ENCODE data around the gene PORCN. TPM values are rescaled to one million over a fixed set of nuclear protein-coding genes. Genes with fewer than 3 reads are reported as not detected.

The PORCN gene
- total and polyA plus RNA-seq, 9 of the 15 experiments (the other 6 are each of a cell fraction or from before 2014, with no cell fraction given) = 0.34 to 5.1 (median 2.8) TPM

DNA sequence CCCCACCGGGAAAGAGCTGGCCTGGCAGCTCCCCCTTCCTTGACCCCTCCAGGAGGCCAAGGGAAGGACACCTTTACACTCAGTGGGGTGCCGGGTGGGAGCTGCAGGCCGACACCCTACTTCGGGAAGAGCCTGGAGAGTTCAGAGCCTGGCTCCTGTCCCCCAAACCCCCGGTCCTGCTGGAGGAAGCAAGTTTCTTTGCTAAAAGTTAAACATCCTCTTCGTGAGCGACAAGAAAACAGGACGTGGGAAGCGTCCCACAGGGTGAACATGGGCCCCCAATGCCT is 35.1 kb upstream of the PORCN start:
- Histone ChIP-seq H3K4me3 (no peak overlapping the region), H3K27ac (ENCODE audit: extremely low read depth, low read depth, low read length) (no peak overlapping the region), H3K9ac (ENCODE audit: insufficient read depth in 1 of 2, low read depth in 2 of 2, low read length in 2 of 2) (peak overlapping the region in 1 of 2 experiments; percentile 56; a peak in 2 of 4 replicates), H3K9me3 (replicated peaks; ENCODE audit: control insufficient read depth, insufficient read depth, low read depth, low read length) (no peaks in the 10 kb centered on the region), H3K4me1 (replicated peaks in 1 of 2; ENCODE audit: control insufficient read depth in 2 of 2, insufficient read depth in 2 of 2, low read length in 2 of 2) (peaks cover 25 to 43% of the 10 kb centered on the region in 2 experiments; a peak in 4 of 5 replicates), H3K36me3 (ENCODE audit: control insufficient read depth, insufficient read depth, low read length) (peaks cover 14% of the 10 kb centered on the region; the same call in 2 of the 3 replicates), H4K20me1 (replicated peaks; ENCODE audit: control insufficient read depth, insufficient read depth, low read length) (no peaks in the 10 kb centered on the region), H3K79me2 (ENCODE audit: control insufficient read depth, insufficient read depth, low read length) (peaks cover 51% of the 10 kb centered on the region), H3K27me3 (ENCODE audit: control insufficient read depth in 2 of 2, insufficient read depth in 2 of 2, low read length in 2 of 2) (no peaks in the 10 kb centered on the region), H3K9me1 (ENCODE audit: control insufficient read depth, insufficient read depth, low read length) (peaks cover 4% of the 10 kb centered on the region), H3K4me2 (ENCODE audit: insufficient read depth, low read length) (no peak overlapping the region), H2AFZ (ENCODE audit: low read depth, low read length) (no peak overlapping the region)
- ChIA-PET POLR2A (no interaction called here), CTCF (ENCODE audit: low intra/inter-chr PET ratio) (interaction anchor here (0.6 to 0.7 kb wide), 2 partner anchors 21 to 35 kb away, joined by 3 read pairs; partner anchors contain the start of gene PORCN)
- in situ Hi-C loops (cut with MboI) = no loop called here
- WGBS (ENCODE audit: insufficient coverage, low coverage, missing lambda C conversion rate) = 63% methylated on average over 9 of the region's 9 CpGs
- DNase-seq (ENCODE audit: extremely low read depth in 1 of 4, low spot score in 3 of 4) (no peak), FAIRE-seq (no peak), ATAC-seq (no peak)
- no TSS peak for BruUV-seq (replicated peaks)
- intact Hi-C loops (cut with micrococcal nuclease) = no loop called here
- TF ChIP-seq, protein P1, sequence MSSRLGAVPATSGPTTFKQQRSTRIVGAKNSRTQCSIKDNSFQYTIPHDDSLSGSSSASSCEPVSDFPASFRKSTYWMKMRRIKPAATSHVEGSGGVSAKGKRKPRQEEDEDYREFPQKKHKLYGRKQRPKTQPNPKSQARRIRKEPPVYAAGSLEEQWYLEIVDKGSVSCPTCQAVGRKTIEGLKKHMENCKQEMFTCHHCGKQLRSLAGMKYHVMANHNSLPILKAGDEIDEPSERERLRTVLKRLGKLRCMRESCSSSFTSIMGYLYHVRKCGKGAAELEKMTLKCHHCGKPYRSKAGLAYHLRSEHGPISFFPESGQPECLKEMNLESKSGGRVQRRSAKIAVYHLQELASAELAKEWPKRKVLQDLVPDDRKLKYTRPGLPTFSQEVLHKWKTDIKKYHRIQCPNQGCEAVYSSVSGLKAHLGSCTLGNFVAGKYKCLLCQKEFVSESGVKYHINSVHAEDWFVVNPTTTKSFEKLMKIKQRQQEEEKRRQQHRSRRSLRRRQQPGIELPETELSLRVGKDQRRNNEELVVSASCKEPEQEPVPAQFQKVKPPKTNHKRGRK (tag; IDR thresholded peaks at IDR 0.05) = no peak
- TF ChIP-seq ZNF644 (tag; IDR thresholded peaks at IDR 0.05; ENCODE audit: low read depth) = no peak
- TF ChIP-seq SRSF1 (IDR thresholded peaks at IDR 0.05; ENCODE audit: low read depth, low read length) = no peak
- TF ChIP-seq TEAD4 (IDR thresholded peaks at IDR 0.05; ENCODE audit: low read length) = no peak
- TF ChIP-seq TEAD4 (CRISPR knock-in tag; IDR thresholded peaks at IDR 0.05; ENCODE audit: borderline replicate concordance) = no peak
- no peak for TF ChIP-seq TFAM (CRISPR knock-in tag; conservative IDR thresholded peaks at IDR 0.05)
- TF ChIP-seq MTA1 (IDR thresholded peaks at IDR 0.05; ENCODE audit: borderline replicate concordance) = no peak
- TF ChIP-seq, protein P2, sequence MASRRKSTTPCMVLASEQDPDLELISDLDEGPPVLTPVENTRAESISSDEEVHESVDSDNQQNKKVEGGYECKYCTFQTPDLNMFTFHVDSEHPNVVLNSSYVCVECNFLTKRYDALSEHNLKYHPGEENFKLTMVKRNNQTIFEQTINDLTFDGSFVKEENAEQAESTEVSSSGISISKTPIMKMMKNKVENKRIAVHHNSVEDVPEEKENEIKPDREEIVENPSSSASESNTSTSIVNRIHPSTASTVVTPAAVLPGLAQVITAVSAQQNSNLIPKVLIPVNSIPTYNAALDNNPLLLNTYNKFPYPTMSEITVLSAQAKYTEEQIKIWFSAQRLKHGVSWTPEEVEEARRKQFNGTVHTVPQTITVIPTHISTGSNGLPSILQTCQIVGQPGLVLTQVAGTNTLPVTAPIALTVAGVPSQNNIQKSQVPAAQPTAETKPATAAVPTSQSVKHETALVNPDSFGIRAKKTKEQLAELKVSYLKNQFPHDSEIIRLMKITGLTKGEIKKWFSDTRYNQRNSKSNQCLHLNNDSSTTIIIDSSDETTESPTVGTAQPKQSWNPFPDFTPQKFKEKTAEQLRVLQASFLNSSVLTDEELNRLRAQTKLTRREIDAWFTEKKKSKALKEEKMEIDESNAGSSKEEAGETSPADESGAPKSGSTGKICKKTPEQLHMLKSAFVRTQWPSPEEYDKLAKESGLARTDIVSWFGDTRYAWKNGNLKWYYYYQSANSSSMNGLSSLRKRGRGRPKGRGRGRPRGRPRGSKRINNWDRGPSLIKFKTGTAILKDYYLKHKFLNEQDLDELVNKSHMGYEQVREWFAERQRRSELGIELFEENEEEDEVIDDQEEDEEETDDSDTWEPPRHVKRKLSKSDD (conservative IDR thresholded peaks at IDR 0.05; ENCODE audit: low read length) = no peak
- TF ChIP-seq, protein P3, sequence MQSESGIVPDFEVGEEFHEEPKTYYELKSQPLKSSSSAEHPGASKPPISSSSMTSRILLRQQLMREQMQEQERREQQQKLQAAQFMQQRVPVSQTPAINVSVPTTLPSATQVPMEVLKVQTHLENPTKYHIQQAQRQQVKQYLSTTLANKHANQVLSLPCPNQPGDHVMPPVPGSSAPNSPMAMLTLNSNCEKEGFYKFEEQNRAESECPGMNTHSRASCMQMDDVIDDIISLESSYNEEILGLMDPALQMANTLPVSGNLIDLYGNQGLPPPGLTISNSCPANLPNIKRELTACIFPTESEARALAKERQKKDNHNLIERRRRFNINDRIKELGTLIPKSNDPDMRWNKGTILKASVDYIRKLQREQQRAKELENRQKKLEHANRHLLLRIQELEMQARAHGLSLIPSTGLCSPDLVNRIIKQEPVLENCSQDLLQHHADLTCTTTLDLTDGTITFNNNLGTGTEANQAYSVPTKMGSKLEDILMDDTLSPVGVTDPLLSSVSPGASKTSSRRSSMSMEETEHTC (IDR thresholded peaks at IDR 0.05) = no peak
- TF ChIP-seq KDM1A (IDR thresholded peaks at IDR 0.05) = no peak
- TF ChIP-seq STAG1 (CRISPR knock-in tag; IDR thresholded peaks at IDR 0.05; ENCODE audit: borderline replicate concordance) = no peak
- TF ChIP-seq SREBF2 (CRISPR knock-in tag; IDR thresholded peaks at IDR 0.05) = no peak
- TF ChIP-seq, protein P4, sequence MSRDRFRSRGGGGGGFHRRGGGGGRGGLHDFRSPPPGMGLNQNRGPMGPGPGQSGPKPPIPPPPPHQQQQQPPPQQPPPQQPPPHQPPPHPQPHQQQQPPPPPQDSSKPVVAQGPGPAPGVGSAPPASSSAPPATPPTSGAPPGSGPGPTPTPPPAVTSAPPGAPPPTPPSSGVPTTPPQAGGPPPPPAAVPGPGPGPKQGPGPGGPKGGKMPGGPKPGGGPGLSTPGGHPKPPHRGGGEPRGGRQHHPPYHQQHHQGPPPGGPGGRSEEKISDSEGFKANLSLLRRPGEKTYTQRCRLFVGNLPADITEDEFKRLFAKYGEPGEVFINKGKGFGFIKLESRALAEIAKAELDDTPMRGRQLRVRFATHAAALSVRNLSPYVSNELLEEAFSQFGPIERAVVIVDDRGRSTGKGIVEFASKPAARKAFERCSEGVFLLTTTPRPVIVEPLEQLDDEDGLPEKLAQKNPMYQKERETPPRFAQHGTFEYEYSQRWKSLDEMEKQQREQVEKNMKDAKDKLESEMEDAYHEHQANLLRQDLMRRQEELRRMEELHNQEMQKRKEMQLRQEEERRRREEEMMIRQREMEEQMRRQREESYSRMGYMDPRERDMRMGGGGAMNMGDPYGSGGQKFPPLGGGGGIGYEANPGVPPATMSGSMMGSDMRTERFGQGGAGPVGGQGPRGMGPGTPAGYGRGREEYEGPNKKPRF (IDR thresholded peaks at IDR 0.05; ENCODE audit: low read depth, low read length) = no peak
